ENCODE results near the gene IKBKG.

IKBKG gene

DNA sequence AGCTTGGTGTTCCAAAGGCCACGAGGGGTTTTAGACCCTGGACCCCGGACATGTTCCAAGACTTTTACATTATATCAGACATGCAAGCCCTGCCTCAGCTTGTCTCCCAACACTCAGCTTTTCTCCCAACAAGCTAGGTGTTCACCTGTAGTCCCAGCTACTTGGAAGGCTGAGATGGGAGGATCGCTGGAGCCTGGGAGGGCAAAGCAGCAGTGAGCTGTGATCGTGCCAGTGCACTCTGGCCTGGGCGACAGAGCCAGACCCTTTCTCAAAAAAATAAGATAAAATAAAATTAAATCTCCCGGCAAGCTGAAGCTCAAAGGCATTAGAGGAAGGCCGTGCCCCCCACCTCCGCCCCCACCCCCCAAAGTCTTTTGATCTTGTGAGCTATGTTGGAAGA lies 51.2 kb downstream of the IKBKG start:
- TF ChIP-seq ZBTB7A (IDR thresholded peaks at IDR 0.05; ENCODE audit: low read depth) (no peak), CREB1 (IDR thresholded peaks at IDR 0.05; ENCODE audit: low read depth) (no peak), FOXM1 (IDR thresholded peaks at IDR 0.05; ENCODE audit: borderline replicate concordance, low read depth) (no peak), RAD21 (IDR thresholded peaks at IDR 0.05; ENCODE audit: low read depth) (no peak), TAF1 (IDR thresholded peaks at IDR 0.05; ENCODE audit: low read depth) (no peak), TCF12 (IDR thresholded peaks at IDR 0.05; ENCODE audit: low read depth) (no peak), EP300 (IDR thresholded peaks at IDR 0.05; ENCODE audit: borderline replicate concordance) (no peak), CEBPB (IDR thresholded peaks at IDR 0.05) (no peak), YY1 (IDR thresholded peaks at IDR 0.05; ENCODE audit: low read depth) (no peak), EGR1 (IDR thresholded peaks at IDR 0.05) (no peak), TEAD4 (IDR thresholded peaks at IDR 0.05) (no peak)
- TF ChIP-seq, protein P1, sequence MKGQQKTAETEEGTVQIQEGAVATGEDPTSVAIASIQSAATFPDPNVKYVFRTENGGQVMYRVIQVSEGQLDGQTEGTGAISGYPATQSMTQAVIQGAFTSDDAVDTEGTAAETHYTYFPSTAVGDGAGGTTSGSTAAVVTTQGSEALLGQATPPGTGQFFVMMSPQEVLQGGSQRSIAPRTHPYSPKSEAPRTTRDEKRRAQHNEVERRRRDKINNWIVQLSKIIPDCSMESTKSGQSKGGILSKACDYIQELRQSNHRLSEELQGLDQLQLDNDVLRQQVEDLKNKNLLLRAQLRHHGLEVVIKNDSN (IDR thresholded peaks at IDR 0.05), result no peak
- TF ChIP-seq, protein P2, sequence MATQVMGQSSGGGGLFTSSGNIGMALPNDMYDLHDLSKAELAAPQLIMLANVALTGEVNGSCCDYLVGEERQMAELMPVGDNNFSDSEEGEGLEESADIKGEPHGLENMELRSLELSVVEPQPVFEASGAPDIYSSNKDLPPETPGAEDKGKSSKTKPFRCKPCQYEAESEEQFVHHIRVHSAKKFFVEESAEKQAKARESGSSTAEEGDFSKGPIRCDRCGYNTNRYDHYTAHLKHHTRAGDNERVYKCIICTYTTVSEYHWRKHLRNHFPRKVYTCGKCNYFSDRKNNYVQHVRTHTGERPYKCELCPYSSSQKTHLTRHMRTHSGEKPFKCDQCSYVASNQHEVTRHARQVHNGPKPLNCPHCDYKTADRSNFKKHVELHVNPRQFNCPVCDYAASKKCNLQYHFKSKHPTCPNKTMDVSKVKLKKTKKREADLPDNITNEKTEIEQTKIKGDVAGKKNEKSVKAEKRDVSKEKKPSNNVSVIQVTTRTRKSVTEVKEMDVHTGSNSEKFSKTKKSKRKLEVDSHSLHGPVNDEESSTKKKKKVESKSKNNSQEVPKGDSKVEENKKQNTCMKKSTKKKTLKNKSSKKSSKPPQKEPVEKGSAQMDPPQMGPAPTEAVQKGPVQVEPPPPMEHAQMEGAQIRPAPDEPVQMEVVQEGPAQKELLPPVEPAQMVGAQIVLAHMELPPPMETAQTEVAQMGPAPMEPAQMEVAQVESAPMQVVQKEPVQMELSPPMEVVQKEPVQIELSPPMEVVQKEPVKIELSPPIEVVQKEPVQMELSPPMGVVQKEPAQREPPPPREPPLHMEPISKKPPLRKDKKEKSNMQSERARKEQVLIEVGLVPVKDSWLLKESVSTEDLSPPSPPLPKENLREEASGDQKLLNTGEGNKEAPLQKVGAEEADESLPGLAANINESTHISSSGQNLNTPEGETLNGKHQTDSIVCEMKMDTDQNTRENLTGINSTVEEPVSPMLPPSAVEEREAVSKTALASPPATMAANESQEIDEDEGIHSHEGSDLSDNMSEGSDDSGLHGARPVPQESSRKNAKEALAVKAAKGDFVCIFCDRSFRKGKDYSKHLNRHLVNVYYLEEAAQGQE (IDR thresholded peaks at IDR 0.05; ENCODE audit: low read depth), result no peak
- TF ChIP-seq, protein P3, sequence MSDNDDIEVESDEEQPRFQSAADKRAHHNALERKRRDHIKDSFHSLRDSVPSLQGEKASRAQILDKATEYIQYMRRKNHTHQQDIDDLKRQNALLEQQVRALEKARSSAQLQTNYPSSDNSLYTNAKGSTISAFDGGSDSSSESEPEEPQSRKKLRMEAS (IDR thresholded peaks at IDR 0.05), result no peak

DNA sequence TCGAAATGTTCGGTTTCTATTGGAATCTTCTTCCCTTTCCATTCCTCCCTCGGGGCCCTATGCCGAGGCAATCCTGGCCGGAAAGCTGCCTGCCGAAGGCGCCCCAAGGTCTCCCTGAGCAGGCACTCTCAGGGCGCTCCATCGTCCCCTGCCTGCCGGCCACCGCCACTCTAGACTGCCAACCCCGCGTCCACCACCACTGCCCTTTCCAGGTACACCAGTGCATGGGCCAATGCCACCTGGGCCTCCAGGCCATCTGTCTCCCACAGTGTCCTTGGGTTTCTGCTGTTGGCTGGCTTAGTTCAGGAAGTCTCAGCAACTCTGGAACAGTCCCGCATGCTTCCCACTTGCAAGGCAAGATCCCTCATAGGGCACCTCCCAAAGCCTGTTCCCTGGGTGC lies 52.1 kb downstream of the IKBKG start:
- TF ChIP-seq RAD21 (IDR thresholded peaks at IDR 0.05; ENCODE audit: low read depth) (no peak), TEAD4 (IDR thresholded peaks at IDR 0.05) (no peak), NFIC (IDR thresholded peaks at IDR 0.05) (no peak), EGR1 (IDR thresholded peaks at IDR 0.05) (no peak), CEBPB (IDR thresholded peaks at IDR 0.05) (no peak), YY1 (IDR thresholded peaks at IDR 0.05; ENCODE audit: low read depth) (no peak), TCF12 (IDR thresholded peaks at IDR 0.05; ENCODE audit: low read depth) (no peak), CREB1 (IDR thresholded peaks at IDR 0.05; ENCODE audit: low read depth) (no peak), FOXM1 (IDR thresholded peaks at IDR 0.05; ENCODE audit: borderline replicate concordance, low read depth) (no peak)
- TF ChIP-seq, protein P1 (IDR thresholded peaks at IDR 0.05), result no peak

DNA sequence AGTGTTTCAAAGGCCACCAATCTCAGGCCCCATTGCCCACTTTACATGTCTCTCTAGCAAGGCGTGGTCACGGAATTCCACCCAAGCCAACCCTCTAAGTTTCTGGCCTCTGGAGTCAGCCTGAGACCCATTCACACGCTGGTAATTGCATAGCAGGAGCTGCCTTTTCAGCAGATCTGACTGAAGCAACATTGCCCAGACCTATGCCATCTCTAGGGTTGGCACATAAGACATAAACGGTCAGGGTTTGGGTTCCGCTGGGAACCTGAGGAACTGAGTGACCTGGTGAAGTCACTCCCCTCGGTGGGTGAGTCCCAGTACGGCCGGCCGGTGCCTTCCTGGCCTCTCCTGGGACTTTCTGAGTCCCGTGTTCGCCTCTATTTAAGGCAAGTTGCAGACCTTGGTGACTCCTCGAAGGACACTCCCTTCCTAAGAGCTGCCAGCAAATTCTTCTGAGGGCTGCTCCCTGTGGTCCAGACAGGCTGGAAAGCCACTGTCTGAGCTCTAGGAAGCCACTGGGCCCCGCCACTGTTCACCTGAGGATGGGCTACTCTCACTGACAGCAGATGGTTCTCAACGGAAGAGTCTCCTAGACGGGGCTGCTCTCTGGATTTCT lies 53.4 kb downstream of the IKBKG start:
- TF ChIP-seq ZBTB7A (IDR thresholded peaks at IDR 0.05; ENCODE audit: low read depth), result no peak
- TF ChIP-seq CEBPB (IDR thresholded peaks at IDR 0.05), result no peak
- no peak for TF ChIP-seq EGR1 (IDR thresholded peaks at IDR 0.05)
- TF ChIP-seq EP300 (IDR thresholded peaks at IDR 0.05; ENCODE audit: borderline replicate concordance), result no peak
- no peak for TF ChIP-seq RAD21 (IDR thresholded peaks at IDR 0.05; ENCODE audit: low read depth)
- TF ChIP-seq, protein P3 (IDR thresholded peaks at IDR 0.05), result no peak

DNA sequence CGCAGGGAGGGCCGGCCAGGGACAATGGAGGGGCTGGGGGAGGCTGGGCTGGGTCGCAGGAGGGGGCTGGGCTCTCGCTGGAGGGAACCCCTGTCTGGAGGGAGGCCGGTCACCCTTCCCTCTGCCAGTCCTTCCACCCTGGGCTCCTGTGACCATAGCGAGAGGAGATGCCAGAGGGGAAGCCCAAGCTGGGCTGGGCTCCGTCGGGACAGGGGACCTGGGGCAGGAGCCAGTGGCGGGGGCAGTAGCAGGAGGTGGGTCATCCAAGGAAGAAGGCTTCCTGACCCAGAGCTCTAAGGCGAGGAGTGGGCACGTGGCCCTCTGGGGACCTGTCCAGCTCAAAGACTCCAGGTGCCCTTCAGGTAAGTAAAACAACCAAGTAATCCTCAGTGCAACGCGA lies 54.8 kb downstream of the IKBKG start:
- TF ChIP-seq TAF1 (IDR thresholded peaks at IDR 0.05; ENCODE audit: low read depth), result no peak
- TF ChIP-seq NFIC (IDR thresholded peaks at IDR 0.05), result no peak
- no peak for TF ChIP-seq EGR1 (IDR thresholded peaks at IDR 0.05)
- TF ChIP-seq YY1 (IDR thresholded peaks at IDR 0.05; ENCODE audit: low read depth), result no peak
- TF ChIP-seq, protein P2 (IDR thresholded peaks at IDR 0.05; ENCODE audit: low read depth), result no peak
- TF ChIP-seq TEAD4 (IDR thresholded peaks at IDR 0.05), result no peak
- TF ChIP-seq, protein P3 (IDR thresholded peaks at IDR 0.05), result no peak
- no peak for TF ChIP-seq EP300 (IDR thresholded peaks at IDR 0.05; ENCODE audit: borderline replicate concordance)
- TF ChIP-seq, protein P1 (IDR thresholded peaks at IDR 0.05), result no peak
- no peak for TF ChIP-seq CEBPB (IDR thresholded peaks at IDR 0.05)
- TF ChIP-seq FOXM1 (IDR thresholded peaks at IDR 0.05; ENCODE audit: borderline replicate concordance, low read depth), result no peak
- no peak for TF ChIP-seq TCF12 (IDR thresholded peaks at IDR 0.05; ENCODE audit: low read depth)
- no peak for TF ChIP-seq ZBTB7A (IDR thresholded peaks at IDR 0.05; ENCODE audit: low read depth)
- TF ChIP-seq RAD21 (IDR thresholded peaks at IDR 0.05; ENCODE audit: low read depth), result no peak
- no peak for TF ChIP-seq CREB1 (IDR thresholded peaks at IDR 0.05; ENCODE audit: low read depth)

DNA sequence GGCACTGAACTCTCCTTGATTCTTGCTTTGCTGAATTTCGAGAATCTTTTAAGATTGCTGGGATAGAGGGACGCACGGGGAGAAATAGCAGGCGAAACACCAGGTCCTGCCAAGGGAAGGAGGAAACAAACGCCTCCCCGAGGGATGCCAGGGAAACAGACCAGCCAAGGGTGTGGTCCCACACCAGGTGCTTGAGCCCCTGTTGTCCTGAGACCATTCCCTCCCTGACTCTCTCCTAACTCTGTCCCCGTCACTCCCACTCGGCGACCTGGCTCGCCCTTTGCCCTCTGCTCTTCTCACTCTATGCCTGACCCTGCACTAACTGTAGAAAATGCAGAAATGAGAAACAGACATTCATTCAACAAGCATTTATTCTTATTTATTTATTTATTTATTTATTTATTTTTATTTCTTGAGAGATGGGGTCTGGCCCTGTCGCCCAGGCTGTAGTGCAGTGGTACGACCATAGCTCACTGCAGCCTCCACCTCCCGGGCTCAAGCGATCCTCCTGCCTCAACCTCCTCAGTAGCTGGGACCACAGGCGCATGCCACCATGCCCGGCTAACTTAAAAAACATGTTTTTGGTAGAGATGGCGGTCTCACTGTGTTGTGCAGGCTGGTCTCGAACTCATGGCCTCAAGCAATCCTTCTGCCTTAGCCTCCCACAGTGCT lies 55.5 kb downstream of the IKBKG start:
- no peak for TF ChIP-seq RAD21 (IDR thresholded peaks at IDR 0.05; ENCODE audit: low read depth)
- no peak for TF ChIP-seq CEBPB (IDR thresholded peaks at IDR 0.05)
- no peak for TF ChIP-seq CREB1 (IDR thresholded peaks at IDR 0.05; ENCODE audit: low read depth)
- TF ChIP-seq EP300 (IDR thresholded peaks at IDR 0.05; ENCODE audit: borderline replicate concordance), result no peak

All from Ishikawa (cell line).